K562 (cell line): ENCODE results near the gene HS3ST3A1. TPM values are rescaled to one million over a fixed set of nuclear protein-coding genes. Genes with fewer than 3 reads are reported as not detected.

Experiments
- ATAC-seq: fragments of 200-7000 bp; cut with Tn5 transposase; 3 replicates; pipeline ENCODE4 v1.9.1; 2020; ENCODE audit warnings: moderate library complexity
- BruUV-seq: library from RNA; stranded (reverse); fragments of 400-500 nt; replicated peaks from 2 replicates; lab custom pipeline; 2021; lab: Mats Ljungman, UMichigan
- CTCF ChIA-PET: fragments of 300-600 bp; formaldehyde crosslinking; extraction: SDS; loops from one replicate; lab custom pipeline; 2021; ENCODE audit warnings: low intra/inter-chr PET ratio; lab: Yijun Ruan, JAX
- POLR2A ChIA-PET: fragments of 300-600, 350-650 bp; sonication (Branson Sonifier 250); formaldehyde crosslinking; extraction: SDS; loops from one replicate; lab custom pipeline; 2021; ENCODE audit warnings: antibody characterized with exemption, inconsistent platforms; lab: Yijun Ruan, JAX
- DNase-seq, 4 experiments: peaks; one replicate each; pipeline versions ENCODE4 v3.0.0 to v3.0.0-alpha.2; 2011 to 2018; ENCODE audit warnings: low spot score in 3 of 4, mixed read lengths in 3 of 4; ENCODE audit errors: extremely low read depth in 1 of 4
- FAIRE-seq: peaks from 2 replicates; lab custom pipeline; 2011; peaks lifted over from hg19 to GRCh38; lab: Jason Lieb, UNC
- H2AFZ ChIP-seq: 2 replicates; pipeline ENCODE4 v1.6.0; 2011; ENCODE audit warnings: low read depth, low read length, control low read depth, inconsistent platforms
- H3K27ac ChIP-seq: fragments of 200-600 bp; 3 replicates; pipeline ENCODE4 v1.8.0; 2011; ENCODE audit warnings: low read depth, mild to moderate bottlenecking, control low read depth, inconsistent platforms, low read length, moderate library complexity, mixed read lengths; ENCODE audit errors: extremely low read depth
- H3K27me3 ChIP-seq, 2 experiments: fragments of 300-600 bp in 1 of 2; 2 replicates in 1 of 2; 3 replicates in 1 of 2; pipeline versions ENCODE4 v1.6.0 to v1.8.0; 2011; ENCODE audit warnings: inconsistent platforms in 2 of 2, low read length in 2 of 2, mild to moderate bottlenecking in 1 of 2, mixed read lengths in 1 of 2, moderate library complexity in 1 of 2; ENCODE audit not compliant: control insufficient read depth in 2 of 2, insufficient read depth in 2 of 2
- H3K36me3 ChIP-seq: fragments of 300-600 bp; 3 replicates; pipeline ENCODE4 v1.8.0; 2011; ENCODE audit warnings: mild to moderate bottlenecking, low read length, inconsistent platforms; ENCODE audit not compliant: control insufficient read depth, insufficient read depth
- H3K4me1 ChIP-seq, 2 experiments: fragments of 200-600 bp in 1 of 2; replicated peaks in 1 of 2; 2 replicates in 1 of 2; 3 replicates in 1 of 2; pipeline versions ENCODE4 v1.5.1 to v1.8.0; 2011; ENCODE audit warnings: inconsistent platforms in 2 of 2, low read length in 2 of 2, mild to moderate bottlenecking in 1 of 2, mixed read lengths in 1 of 2, moderate library complexity in 1 of 2; ENCODE audit not compliant: control insufficient read depth in 2 of 2, insufficient read depth in 2 of 2
- H3K4me2 ChIP-seq: 2 replicates; pipeline ENCODE4 v1.6.1; 2011; ENCODE audit warnings: low read length, control low read depth, inconsistent platforms, mixed read lengths; ENCODE audit not compliant: insufficient read depth
- H3K4me3 ChIP-seq: fragments of 200-600 bp; sonication (generic), shearing (Covaris generic); 2 replicates; pipeline ENCODE4 v1.5.1; 2016; ENCODE audit warnings: control low read depth, inconsistent platforms
- H3K79me2 ChIP-seq: fragments of 200-600 bp; 3 replicates; pipeline ENCODE4 v1.8.0; 2011; ENCODE audit warnings: low read length, inconsistent platforms; ENCODE audit not compliant: control insufficient read depth, insufficient read depth
- H3K9ac ChIP-seq, 2 experiments: 2 replicates each; pipeline versions ENCODE4 v1.6.0 to v1.6.1; 2011; ENCODE audit warnings: low read depth in 2 of 2, low read length in 2 of 2, control low read depth in 1 of 2, inconsistent platforms in 1 of 2, mild to moderate bottlenecking in 1 of 2, mixed read lengths in 1 of 2; ENCODE audit not compliant: insufficient read depth in 1 of 2
- H3K9me1 ChIP-seq: one replicate; pipeline ENCODE4 v1.6.0; 2011; ENCODE audit warnings: inconsistent platforms, mild to moderate bottlenecking, low read length, moderate library complexity; ENCODE audit not compliant: control insufficient read depth, insufficient read depth
- H3K9me3 ChIP-seq: replicated peaks from 2 replicates; pipeline ENCODE4 v1.5.1; 2011; ENCODE audit warnings: low read depth, low read length, inconsistent platforms; ENCODE audit not compliant: control insufficient read depth, insufficient read depth
- H4K20me1 ChIP-seq: replicated peaks from 2 replicates; pipeline ENCODE4 v1.6.1; 2011; ENCODE audit warnings: low read length, inconsistent platforms, mixed read lengths; ENCODE audit not compliant: control insufficient read depth, insufficient read depth
- ATF1 ChIP-seq, 2 experiments: fragments of 450-650 bp in 1 of 2; IDR thresholded peaks; 2 replicates each; pipeline ENCODE4 v1.6.1; 2016; ENCODE audit warnings: missing compliant biosample characterization in 1 of 2, missing genetic modification characterization in 1 of 2
- BDP1 ChIP-seq: IDR thresholded peaks from 3 replicates; pipeline ENCODE4 v1.6.1; 2011; ENCODE audit not compliant: insufficient read length, insufficient read depth
- EWSR1 ChIP-seq: fragments of 450-650 bp; IDR thresholded peaks from 2 replicates; pipeline ENCODE4 v1.6.1; 2018; ENCODE audit warnings: borderline replicate concordance, mild to moderate bottlenecking, low read depth, moderate library complexity; ENCODE audit not compliant: partially characterized antibody
- ILK ChIP-seq: fragments of 450-650 bp; IDR thresholded peaks from 2 replicates; pipeline ENCODE4 v1.6.1; 2016; ENCODE audit warnings: missing genetic modification characterization, low read depth, mild to moderate bottlenecking, missing compliant biosample characterization, moderate library complexity, borderline replicate concordance
- KDM2B ChIP-seq: fragments of 250-450 bp; sonication (Bioruptor Pico); IDR thresholded peaks from 2 replicates; pipeline ENCODE4 v1.8.0; 2021; ENCODE audit warnings: mild to moderate bottlenecking, moderate library complexity
- MCM3 ChIP-seq: fragments of 450-650 bp; IDR thresholded peaks from 2 replicates; pipeline ENCODE4 v1.6.1; 2016
- NEUROD1 ChIP-seq: fragments of 150-350 bp; IDR thresholded peaks from 2 replicates; pipeline ENCODE4 v1.6.1; 2014; ENCODE audit warnings: borderline replicate concordance, low read length, low read depth; ENCODE audit not compliant: partially characterized antibody
- NFIC ChIP-seq: fragments of 450-650 bp; IDR thresholded peaks from 2 replicates; pipeline ENCODE4 v1.6.1; 2017; ENCODE audit warnings: mild to moderate bottlenecking, inconsistent platforms
- PHF20 ChIP-seq: fragments of 450-650 bp; IDR thresholded peaks from 2 replicates; pipeline ENCODE4 v1.6.1; 2018; ENCODE audit not compliant: partially characterized antibody
- PTBP1 ChIP-seq: fragments of 200-400 bp; formaldehyde crosslinking; IDR thresholded peaks from 2 replicates; pipeline ENCODE4 v1.6.1; 2017; ENCODE audit warnings: low read depth, low read length
- TBL1XR1 ChIP-seq, 2 experiments: IDR thresholded peaks; 2 replicates each; pipeline ENCODE4 v1.6.1; 2012; ENCODE audit warnings: improper control_type of control experiment in 2 of 2, low read length in 2 of 2, mild to moderate bottlenecking in 1 of 2
- ZNF184 ChIP-seq: sonication (generic); formaldehyde crosslinking; IDR thresholded peaks from 2 replicates; pipeline ENCODE4 v1.5.0; 2020; ENCODE audit warnings: missing genetic modification reagents
- ZNF239 ChIP-seq: fragments of 250-450 bp; sonication (Bioruptor Pico); IDR thresholded peaks from 2 replicates; pipeline ENCODE4 v1.4.0; 2020; ENCODE audit warnings: mild to moderate bottlenecking
- WGBS: fragments of 100-300 bp; shearing (Covaris generic); methylation state at CpG from one replicate; pipeline ENCODE4 v1.1.6; 2016; ENCODE audit warnings: low coverage, mixed read lengths; ENCODE audit not compliant: insufficient coverage; ENCODE audit errors: missing lambda C conversion rate; 5-methylcytosine and 5-hydroxymethylcytosine counted together
- in situ Hi-C: fragments of 300-500 bp; cut with MboI; formaldehyde crosslinking; loops from 4 replicates; pipeline ENCODE4 v1.15.0; 2018; ENCODE audit warnings: inconsistent platforms, mixed read lengths
- intact Hi-C: fragments of 100-400 bp; cut with micrococcal nuclease; formaldehyde crosslinking; loops from 2 replicates; pipeline ENCODE4 v1.14.2; 2022
- polyA plus RNA-seq, 8 experiments: library from polyadenylated mRNA; depleted of rRNA in 4 of 8; stranded (reverse) in 5 of 8; unstranded in 3 of 8; fragments of >200 nt; fragmentation: Nextera tagmentation in 2 of 8; fragmentation: Illumina TruSeq in 1 of 8; extraction: Ambion mirVana in 2 of 8; extraction: Trizol in 1 of 8; gene quantifications; 2 replicates each; pipeline versions ENCODE4 v1.2.1 to v1.2.3, GENCODE V29; 2011 to 2014; ENCODE audit warnings: inconsistent platforms in 1 of 8, missing spikeins in 1 of 8
- total RNA-seq, 7 experiments: library from RNA; depleted of rRNA in 6 of 7; stranded (reverse); fragments of >200 nt in 6 of 7; fragmentation: Illumina TruSeq in 2 of 7; extraction: Trizol in 2 of 7; gene quantifications; 2 replicates each; pipeline versions ENCODE4 v1.2.1 to v1.2.3, GENCODE V29; 2011 to 2021; ENCODE audit warnings: low replicate concordance in 1 of 7
- TF ChIP-seq, protein P1 (sequence below): fragments of 250-450 bp; sonication (Bioruptor Pico); IDR thresholded peaks from 2 replicates; pipeline ENCODE4 v1.5.0; 2020; ENCODE audit warnings: mild to moderate bottlenecking
- TF ChIP-seq, protein P2 (sequence below), 2 experiments: fragments of 150-350 bp in 1 of 2; IDR thresholded peaks; 2 replicates each; pipeline ENCODE4 v1.6.1; 2012 to 2016; ENCODE audit warnings: low read depth in 2 of 2, low read length in 2 of 2, mild to moderate bottlenecking in 1 of 2, moderate library complexity in 1 of 2
- TF ChIP-seq, protein P3 (sequence below): fragments of 450-650 bp; IDR thresholded peaks from 2 replicates; pipeline ENCODE4 v1.6.1; 2016

HS3ST3A1 gene
- total and polyA plus RNA-seq, 9 of the 15 experiments (the other 6 are each of a cell fraction or from before 2014, with no cell fraction given), result 0.25 to 14.8 (median 2.3) TPM

DNA sequence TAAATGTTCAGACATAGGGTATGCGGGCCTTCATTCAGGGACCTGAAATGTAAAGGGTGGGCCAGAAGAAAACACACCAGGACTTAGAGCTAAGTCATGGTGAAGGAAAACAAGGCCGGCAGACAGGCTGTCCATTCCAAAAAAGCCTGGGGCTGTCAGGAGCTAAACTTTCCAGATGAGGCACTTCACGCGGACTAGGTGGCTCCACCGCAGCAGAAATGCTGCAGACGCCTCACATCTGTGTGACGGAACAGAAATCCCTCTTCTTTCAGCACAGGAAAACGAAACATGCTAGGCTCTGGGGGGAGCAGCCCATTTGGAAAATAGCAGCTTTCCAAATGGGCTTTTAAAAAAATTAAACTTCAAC, 88.7 kb downstream of the HS3ST3A1 start (continued):
- TF ChIP-seq PHF20, result no peak

DNA sequence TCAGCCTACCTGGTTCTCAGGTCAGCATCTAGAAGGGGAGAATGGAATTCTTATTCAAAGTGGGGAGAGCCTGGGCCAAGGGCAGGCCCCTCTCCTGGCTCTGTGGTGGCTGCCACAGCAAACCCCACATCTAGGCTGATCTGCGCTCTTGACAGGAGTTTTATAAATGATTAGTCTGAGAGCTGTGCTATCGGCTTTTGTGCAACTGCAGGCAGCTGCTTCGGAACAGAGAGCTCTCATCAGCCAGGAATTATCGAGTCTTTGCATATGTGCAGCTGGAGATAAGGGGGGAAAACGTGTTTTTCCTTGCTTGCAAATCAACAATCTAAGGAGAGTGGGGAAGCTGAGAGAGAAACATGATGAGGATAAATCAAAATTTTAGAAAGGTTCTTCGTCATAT, 91.7 kb downstream of the HS3ST3A1 start:
- in situ Hi-C loops, result no loop called here
- no peaks in the 10 kb centered on the region for H3K27me3 ChIP-seq
- H3K9me3 ChIP-seq, result no peaks in the 10 kb centered on the region; the same call in 1 of the 2 replicates
- peak overlapping the region; percentile 13; the same call in 1 of the 2 replicates for H3K4me3 ChIP-seq
- H3K9me1 ChIP-seq, result no peaks in the 10 kb centered on the region
- 4% methylated on average over 6 of the region's 6 CpGs for WGBS
- H3K4me1 ChIP-seq, result peaks cover 18 to 53% of the 10 kb centered on the region in 2 experiments
- intact Hi-C loops, result loop anchor here (1.0 to 10.0 kb wide), 3 partner anchors 25 to 175 kb away; no protein-coding TSS in a partner anchor
- peaks cover 46% of the 10 kb centered on the region for H3K79me2 ChIP-seq
- ATAC-seq, result peak; percentile 88
- peak; percentile 69 to 91 (median 74) for DNase-seq
- H4K20me1 ChIP-seq, result no peaks in the 10 kb centered on the region
- peak overlapping the region; percentile 89 for H3K27ac ChIP-seq
- H3K36me3 ChIP-seq, result peaks cover 5% of the 10 kb centered on the region; the same call in 1 of the 3 replicates
- peak; percentile 92 for FAIRE-seq
- H3K9ac ChIP-seq, result peak overlapping the region in 1 of 2 experiments; percentile 61; a peak in 2 of 4 replicates
- ChIA-PET POLR2A (interaction anchor here (0.5 to 0.7 kb wide), 3 partner anchors 63 to 246 kb away, joined by 3 to 4 read pairs (median 3); no protein-coding TSS in a partner anchor), CTCF (no interaction called here)
- H2AFZ ChIP-seq, result no peak overlapping the region
- H3K4me2 ChIP-seq, result peak overlapping the region; percentile 66
- no TSS peak for BruUV-seq
- TF ChIP-seq, protein P1, sequence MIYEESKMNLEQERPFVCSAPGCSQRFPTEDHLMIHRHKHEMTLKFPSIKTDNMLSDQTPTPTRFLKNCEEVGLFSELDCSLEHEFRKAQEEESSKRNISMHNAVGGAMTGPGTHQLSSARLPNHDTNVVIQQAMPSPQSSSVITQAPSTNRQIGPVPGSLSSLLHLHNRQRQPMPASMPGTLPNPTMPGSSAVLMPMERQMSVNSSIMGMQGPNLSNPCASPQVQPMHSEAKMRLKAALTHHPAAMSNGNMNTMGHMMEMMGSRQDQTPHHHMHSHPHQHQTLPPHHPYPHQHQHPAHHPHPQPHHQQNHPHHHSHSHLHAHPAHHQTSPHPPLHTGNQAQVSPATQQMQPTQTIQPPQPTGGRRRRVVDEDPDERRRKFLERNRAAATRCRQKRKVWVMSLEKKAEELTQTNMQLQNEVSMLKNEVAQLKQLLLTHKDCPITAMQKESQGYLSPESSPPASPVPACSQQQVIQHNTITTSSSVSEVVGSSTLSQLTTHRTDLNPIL (CRISPR knock-in tag), result no peak
- TF ChIP-seq ILK (tag) (no peak), MCM3 (no peak), TBL1XR1 (IDR thresholded peaks at IDR 0.05; ENCODE audit: low read length in 2 of 2) (peak; percentile 76 to 94; a peak in 3 of 4 replicates), BDP1 (no peak), NFIC (peak; percentile 92), KDM2B (no peak), EWSR1 (no peak), NEUROD1 (peak; percentile 88), ATF1 (CRISPR knock-in tag; IDR thresholded peaks at IDR 0.05) (no peak), ATF1 (tag; IDR thresholded peaks at IDR 0.05) (peak; percentile 74), ZNF184 (CRISPR knock-in tag) (no peak), ZNF239 (peak; percentile 22; the same call in 1 of the 2 replicates), PTBP1 (0 out of 2 replicates have a peak, but pooled peaks have one; percentile 26)
- TF ChIP-seq, protein P2, sequence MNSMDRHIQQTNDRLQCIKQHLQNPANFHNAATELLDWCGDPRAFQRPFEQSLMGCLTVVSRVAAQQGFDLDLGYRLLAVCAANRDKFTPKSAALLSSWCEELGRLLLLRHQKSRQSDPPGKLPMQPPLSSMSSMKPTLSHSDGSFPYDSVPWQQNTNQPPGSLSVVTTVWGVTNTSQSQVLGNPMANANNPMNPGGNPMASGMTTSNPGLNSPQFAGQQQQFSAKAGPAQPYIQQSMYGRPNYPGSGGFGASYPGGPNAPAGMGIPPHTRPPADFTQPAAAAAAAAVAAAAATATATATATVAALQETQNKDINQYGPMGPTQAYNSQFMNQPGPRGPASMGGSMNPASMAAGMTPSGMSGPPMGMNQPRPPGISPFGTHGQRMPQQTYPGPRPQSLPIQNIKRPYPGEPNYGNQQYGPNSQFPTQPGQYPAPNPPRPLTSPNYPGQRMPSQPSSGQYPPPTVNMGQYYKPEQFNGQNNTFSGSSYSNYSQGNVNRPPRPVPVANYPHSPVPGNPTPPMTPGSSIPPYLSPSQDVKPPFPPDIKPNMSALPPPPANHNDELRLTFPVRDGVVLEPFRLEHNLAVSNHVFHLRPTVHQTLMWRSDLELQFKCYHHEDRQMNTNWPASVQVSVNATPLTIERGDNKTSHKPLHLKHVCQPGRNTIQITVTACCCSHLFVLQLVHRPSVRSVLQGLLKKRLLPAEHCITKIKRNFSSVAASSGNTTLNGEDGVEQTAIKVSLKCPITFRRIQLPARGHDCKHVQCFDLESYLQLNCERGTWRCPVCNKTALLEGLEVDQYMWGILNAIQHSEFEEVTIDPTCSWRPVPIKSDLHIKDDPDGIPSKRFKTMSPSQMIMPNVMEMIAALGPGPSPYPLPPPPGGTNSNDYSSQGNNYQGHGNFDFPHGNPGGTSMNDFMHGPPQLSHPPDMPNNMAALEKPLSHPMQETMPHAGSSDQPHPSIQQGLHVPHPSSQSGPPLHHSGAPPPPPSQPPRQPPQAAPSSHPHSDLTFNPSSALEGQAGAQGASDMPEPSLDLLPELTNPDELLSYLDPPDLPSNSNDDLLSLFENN (IDR thresholded peaks at IDR 0.05; ENCODE audit: low read depth in 2 of 2, low read length in 2 of 2), result peak in 1 of 2 experiments; percentile 97; a peak in 2 of 4 replicates
- TF ChIP-seq, protein P3, sequence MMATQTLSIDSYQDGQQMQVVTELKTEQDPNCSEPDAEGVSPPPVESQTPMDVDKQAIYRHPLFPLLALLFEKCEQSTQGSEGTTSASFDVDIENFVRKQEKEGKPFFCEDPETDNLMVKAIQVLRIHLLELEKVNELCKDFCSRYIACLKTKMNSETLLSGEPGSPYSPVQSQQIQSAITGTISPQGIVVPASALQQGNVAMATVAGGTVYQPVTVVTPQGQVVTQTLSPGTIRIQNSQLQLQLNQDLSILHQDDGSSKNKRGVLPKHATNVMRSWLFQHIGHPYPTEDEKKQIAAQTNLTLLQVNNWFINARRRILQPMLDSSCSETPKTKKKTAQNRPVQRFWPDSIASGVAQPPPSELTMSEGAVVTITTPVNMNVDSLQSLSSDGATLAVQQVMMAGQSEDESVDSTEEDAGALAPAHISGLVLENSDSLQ, result peak; percentile 84
